Neural cell (in vitro differentiated cells): ENCODE results near the gene CCDC61. TPM values are rescaled to one million over a fixed set of nuclear protein-coding genes. Genes with fewer than 3 reads are reported as not detected.

Experiments used
- H2AFZ ChIP-seq: fragments of 200-600, 300-800 bp; sonication (generic), shearing (Covaris generic); 2 replicates; pipeline ENCODE4 v1.6.0; 2014; ENCODE audit warnings: low read depth, mild to moderate bottlenecking, antibody characterized with exemption, low read length, moderate library complexity
- H3F3A ChIP-seq: fragments of 200-600 bp; shearing (Covaris generic); 2 replicates; pipeline ENCODE4 v1.6.1; 2016; ENCODE audit warnings: mild to moderate bottlenecking, moderate library complexity, mixed read lengths, antibody characterized with exemption, low read length; ENCODE audit not compliant: insufficient read depth, poor library complexity, severe bottlenecking
- H3K27ac ChIP-seq: fragments of 200-600, 300-800 bp; sonication (generic), shearing (Covaris generic); 2 replicates; pipeline ENCODE4 v1.5.1; 2014; ENCODE audit warnings: mild to moderate bottlenecking, low read length, moderate library complexity
- H3K27me3 ChIP-seq: fragments of 300-800, 200-600 bp; sonication (generic), shearing (Covaris generic); 2 replicates; pipeline ENCODE4 v1.6.0; 2014; ENCODE audit warnings: mild to moderate bottlenecking, low read depth, low read length, moderate library complexity; ENCODE audit not compliant: insufficient read depth
- H3K36me3 ChIP-seq: fragments of 300-800, 200-600 bp; sonication (generic), shearing (Covaris generic); 2 replicates; pipeline ENCODE4 v1.5.1; 2014; ENCODE audit warnings: mild to moderate bottlenecking, antibody characterized with exemption, low read length, moderate library complexity; ENCODE audit not compliant: insufficient read depth
- H3K4me2 ChIP-seq: fragments of 300-800, 200-600 bp; sonication (generic), shearing (Covaris generic); 2 replicates; pipeline ENCODE4 v1.6.0; 2014; ENCODE audit warnings: mild to moderate bottlenecking, low read length
- H3K4me3 ChIP-seq: fragments of 300-800, 200-600 bp; sonication (generic), shearing (Covaris generic); 2 replicates; pipeline ENCODE4 v1.5.1; 2014; ENCODE audit warnings: mild to moderate bottlenecking, low read length, moderate library complexity
- H3K79me2 ChIP-seq: fragments of 200-600 bp; shearing (Covaris generic); replicated peaks from 2 replicates; pipeline ENCODE4 v1.6.0; 2014; ENCODE audit warnings: mild to moderate bottlenecking, low read length, moderate library complexity; ENCODE audit not compliant: insufficient read depth
- H3K9ac ChIP-seq: fragments of 300-800, 200-600 bp; sonication (generic), shearing (Covaris generic); 2 replicates; pipeline ENCODE4 v1.6.1; 2016; ENCODE audit warnings: mild to moderate bottlenecking, low read length, mixed read lengths
- H3K9me2 ChIP-seq: fragments of 200-600 bp; shearing (Covaris generic); 2 replicates; pipeline ENCODE4 v1.6.1; 2016; ENCODE audit warnings: mild to moderate bottlenecking, low read length, mixed read lengths; ENCODE audit not compliant: insufficient read depth
- H3K9me3 ChIP-seq: fragments of 200-600, 300-800 bp; sonication (generic), shearing (Covaris generic); 2 replicates; pipeline ENCODE4 v1.6.1; 2016; ENCODE audit warnings: mild to moderate bottlenecking, mixed run types, low read length, moderate library complexity, mixed read lengths
- H4K20me1 ChIP-seq: fragments of 200-600 bp; shearing (Covaris generic); 2 replicates; pipeline ENCODE4 v1.6.1; 2016; ENCODE audit warnings: mild to moderate bottlenecking, mixed run types; ENCODE audit not compliant: insufficient read depth
- EP300 ChIP-seq: fragments of 450-650 bp; conservative IDR thresholded peaks from 2 replicates; pipeline ENCODE4 v1.6.1; 2014; ENCODE audit warnings: antibody characterized with exemption, mild to moderate bottlenecking, moderate library complexity; ENCODE audit not compliant: poor library complexity, severe bottlenecking
- EZH2 ChIP-seq: fragments of 200-600, 300-800 bp; shearing (Covaris generic), sonication (generic); IDR thresholded peaks from 2 replicates; pipeline ENCODE4 v1.6.1; 2014; ENCODE audit warnings: antibody characterized with exemption, low read length, borderline replicate concordance, mild to moderate bottlenecking; ENCODE audit not compliant: insufficient read depth, poor library complexity, severe bottlenecking
- MXI1 ChIP-seq: fragments of 450-650 bp; conservative IDR thresholded peaks from 2 replicates; pipeline ENCODE4 v1.6.1; 2014; ENCODE audit warnings: antibody characterized with exemption, mild to moderate bottlenecking; ENCODE audit not compliant: poor library complexity, severe bottlenecking
- POLR2AphosphoS5 ChIP-seq: IDR thresholded peaks from 2 replicates; pipeline ENCODE4 v1.6.1; 2012
- RAD21 ChIP-seq: fragments of 450-650 bp; conservative IDR thresholded peaks from 2 replicates; pipeline ENCODE4 v1.6.1; 2014; ENCODE audit warnings: antibody characterized with exemption, mild to moderate bottlenecking, moderate library complexity
- SMC3 ChIP-seq: fragments of 450-650 bp; conservative IDR thresholded peaks from 2 replicates; pipeline ENCODE4 v1.6.1; 2014; ENCODE audit warnings: antibody characterized with exemption, mild to moderate bottlenecking, moderate library complexity; ENCODE audit not compliant: poor library complexity
- TAF1 ChIP-seq: IDR thresholded peaks from 2 replicates; pipeline ENCODE4 v1.6.1; 2012; ENCODE audit warnings: low read depth
- polyA plus RNA-seq: library from polyadenylated mRNA; depleted of rRNA; stranded (reverse); fragments of >200 nt; gene quantifications from 2 replicates; pipeline ENCODE4 v1.2.3, GENCODE V29; 2014
- TF ChIP-seq, protein P1 (sequence below): fragments of 450-650 bp; IDR thresholded peaks from 2 replicates; pipeline ENCODE4 v1.5.1; 2014; ENCODE audit warnings: antibody characterized with exemption, mild to moderate bottlenecking, moderate library complexity; ENCODE audit not compliant: poor library complexity, severe bottlenecking
- TF ChIP-seq, protein P2 (sequence below): IDR thresholded peaks from 2 replicates; pipeline ENCODE4 v1.6.1; 2012; ENCODE audit warnings: borderline replicate concordance

The CCDC61 gene
- polyA plus RNA-seq, 1 donor from 2014 or later = 0.82 TPM

DNA sequence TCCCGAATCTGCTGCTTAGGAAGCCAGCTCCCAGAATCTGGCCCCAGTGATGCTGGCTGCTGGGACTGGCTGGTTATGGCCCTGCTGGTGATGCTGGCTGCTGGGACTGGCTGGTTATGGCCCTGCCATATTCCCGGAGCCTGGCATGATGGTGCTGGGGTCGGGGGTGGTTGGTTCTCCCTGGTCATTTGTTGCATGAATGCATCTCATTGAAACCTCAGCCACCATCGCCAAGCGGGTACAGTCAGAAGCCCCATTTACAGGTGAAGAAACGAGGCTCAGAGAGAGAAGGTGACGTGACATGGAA lies 25.5 kb downstream of the CCDC61 start:
- no peaks in the 10 kb centered on the region for H3K79me2 ChIP-seq
- no peak overlapping the region for H2AFZ ChIP-seq
- TF ChIP-seq POLR2AphosphoS5 (no peak), SMC3 (no peak), MXI1 (no peak), RAD21 (no peak)
- TF ChIP-seq, protein P1, sequence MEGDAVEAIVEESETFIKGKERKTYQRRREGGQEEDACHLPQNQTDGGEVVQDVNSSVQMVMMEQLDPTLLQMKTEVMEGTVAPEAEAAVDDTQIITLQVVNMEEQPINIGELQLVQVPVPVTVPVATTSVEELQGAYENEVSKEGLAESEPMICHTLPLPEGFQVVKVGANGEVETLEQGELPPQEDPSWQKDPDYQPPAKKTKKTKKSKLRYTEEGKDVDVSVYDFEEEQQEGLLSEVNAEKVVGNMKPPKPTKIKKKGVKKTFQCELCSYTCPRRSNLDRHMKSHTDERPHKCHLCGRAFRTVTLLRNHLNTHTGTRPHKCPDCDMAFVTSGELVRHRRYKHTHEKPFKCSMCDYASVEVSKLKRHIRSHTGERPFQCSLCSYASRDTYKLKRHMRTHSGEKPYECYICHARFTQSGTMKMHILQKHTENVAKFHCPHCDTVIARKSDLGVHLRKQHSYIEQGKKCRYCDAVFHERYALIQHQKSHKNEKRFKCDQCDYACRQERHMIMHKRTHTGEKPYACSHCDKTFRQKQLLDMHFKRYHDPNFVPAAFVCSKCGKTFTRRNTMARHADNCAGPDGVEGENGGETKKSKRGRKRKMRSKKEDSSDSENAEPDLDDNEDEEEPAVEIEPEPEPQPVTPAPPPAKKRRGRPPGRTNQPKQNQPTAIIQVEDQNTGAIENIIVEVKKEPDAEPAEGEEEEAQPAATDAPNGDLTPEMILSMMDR = no peak
- H3K4me3 ChIP-seq = no peak overlapping the region
- peaks cover 8% of the 10 kb centered on the region for H3K27me3 ChIP-seq
- no peaks in the 10 kb centered on the region for H3K36me3 ChIP-seq
- H3K9me3 ChIP-seq = no peaks in the 10 kb centered on the region
- H3K9me2 ChIP-seq = no peaks in the 10 kb centered on the region
- H3K4me2 ChIP-seq = no peak overlapping the region
- H3K27ac ChIP-seq = no peak overlapping the region
- H3F3A ChIP-seq = no peaks in the 10 kb centered on the region
- no peak overlapping the region for H3K9ac ChIP-seq
- no peaks in the 10 kb centered on the region for H4K20me1 ChIP-seq

DNA sequence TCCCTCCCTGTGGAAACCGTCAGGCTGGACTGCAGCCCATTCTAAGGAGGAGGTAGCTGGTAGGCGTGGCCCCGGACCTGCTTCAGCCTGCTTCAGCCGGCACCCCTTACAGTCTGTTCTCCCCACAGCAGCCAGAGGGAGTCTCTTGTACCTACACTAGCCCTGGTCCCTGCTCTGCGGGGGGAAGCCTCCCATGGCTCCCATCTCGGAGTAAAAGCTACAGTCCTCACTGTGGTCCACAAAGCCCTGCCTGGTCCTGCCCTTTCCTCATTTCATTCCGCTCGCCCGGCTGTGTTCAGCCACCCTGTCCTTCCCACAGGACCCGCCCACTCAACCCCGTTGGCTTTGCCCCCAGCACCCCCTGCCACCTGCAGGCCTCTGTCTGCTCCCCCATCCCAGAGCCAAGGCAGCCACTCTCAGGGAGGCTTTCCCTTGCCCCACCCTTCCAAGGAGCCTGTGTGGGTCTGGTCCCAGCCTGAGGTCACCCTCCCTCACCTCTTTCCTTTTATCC lies 26.3 kb downstream of the CCDC61 start:
- TF ChIP-seq, protein P1 = no peak
- TF ChIP-seq RAD21 = no peak
- TF ChIP-seq EP300 = no peak
- TF ChIP-seq EZH2 = no peak
- TF ChIP-seq TAF1 = no peak
- TF ChIP-seq MXI1 = no peak
- TF ChIP-seq, protein P2, sequence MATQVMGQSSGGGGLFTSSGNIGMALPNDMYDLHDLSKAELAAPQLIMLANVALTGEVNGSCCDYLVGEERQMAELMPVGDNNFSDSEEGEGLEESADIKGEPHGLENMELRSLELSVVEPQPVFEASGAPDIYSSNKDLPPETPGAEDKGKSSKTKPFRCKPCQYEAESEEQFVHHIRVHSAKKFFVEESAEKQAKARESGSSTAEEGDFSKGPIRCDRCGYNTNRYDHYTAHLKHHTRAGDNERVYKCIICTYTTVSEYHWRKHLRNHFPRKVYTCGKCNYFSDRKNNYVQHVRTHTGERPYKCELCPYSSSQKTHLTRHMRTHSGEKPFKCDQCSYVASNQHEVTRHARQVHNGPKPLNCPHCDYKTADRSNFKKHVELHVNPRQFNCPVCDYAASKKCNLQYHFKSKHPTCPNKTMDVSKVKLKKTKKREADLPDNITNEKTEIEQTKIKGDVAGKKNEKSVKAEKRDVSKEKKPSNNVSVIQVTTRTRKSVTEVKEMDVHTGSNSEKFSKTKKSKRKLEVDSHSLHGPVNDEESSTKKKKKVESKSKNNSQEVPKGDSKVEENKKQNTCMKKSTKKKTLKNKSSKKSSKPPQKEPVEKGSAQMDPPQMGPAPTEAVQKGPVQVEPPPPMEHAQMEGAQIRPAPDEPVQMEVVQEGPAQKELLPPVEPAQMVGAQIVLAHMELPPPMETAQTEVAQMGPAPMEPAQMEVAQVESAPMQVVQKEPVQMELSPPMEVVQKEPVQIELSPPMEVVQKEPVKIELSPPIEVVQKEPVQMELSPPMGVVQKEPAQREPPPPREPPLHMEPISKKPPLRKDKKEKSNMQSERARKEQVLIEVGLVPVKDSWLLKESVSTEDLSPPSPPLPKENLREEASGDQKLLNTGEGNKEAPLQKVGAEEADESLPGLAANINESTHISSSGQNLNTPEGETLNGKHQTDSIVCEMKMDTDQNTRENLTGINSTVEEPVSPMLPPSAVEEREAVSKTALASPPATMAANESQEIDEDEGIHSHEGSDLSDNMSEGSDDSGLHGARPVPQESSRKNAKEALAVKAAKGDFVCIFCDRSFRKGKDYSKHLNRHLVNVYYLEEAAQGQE = no peak
- TF ChIP-seq POLR2AphosphoS5 = no peak
- no peak for TF ChIP-seq SMC3

More for the DNA sequence above, 26.3 kb downstream of the CCDC61 start:
- Histone ChIP-seq H3K27ac (no peak overlapping the region), H3K36me3 (no peaks in the 10 kb centered on the region), H3K9me2 (no peaks in the 10 kb centered on the region), H3K4me3 (no peak overlapping the region), H3K27me3 (peaks cover under 1% of the 10 kb centered on the region), H3F3A (no peaks in the 10 kb centered on the region), H4K20me1 (no peaks in the 10 kb centered on the region), H3K79me2 (no peaks in the 10 kb centered on the region), H3K9me3 (no peaks in the 10 kb centered on the region), H2AFZ (no peak overlapping the region), H3K9ac (no peak overlapping the region), H3K4me2 (no peak overlapping the region)
